Hindlimb muscle (tissue), 1 donor: ENCODE measurements around the gene CREB3L4. TPM values are rescaled to one million over a fixed set of nuclear protein-coding genes. Genes with fewer than 3 reads are reported as not detected.

Source experiments
- DNase-seq: peaks from one replicate; pipeline ENCODE4 v3.0.0-alpha.2; 2013
- polyA plus RNA-seq: library from polyadenylated mRNA; unstranded; fragments of 120-200 nt; gene quantifications from one replicate; pipeline ENCODE4 v1.2.1, GENCODE V29; 2013; ENCODE audit not compliant: insufficient read length

Gene CREB3L4, protein sequence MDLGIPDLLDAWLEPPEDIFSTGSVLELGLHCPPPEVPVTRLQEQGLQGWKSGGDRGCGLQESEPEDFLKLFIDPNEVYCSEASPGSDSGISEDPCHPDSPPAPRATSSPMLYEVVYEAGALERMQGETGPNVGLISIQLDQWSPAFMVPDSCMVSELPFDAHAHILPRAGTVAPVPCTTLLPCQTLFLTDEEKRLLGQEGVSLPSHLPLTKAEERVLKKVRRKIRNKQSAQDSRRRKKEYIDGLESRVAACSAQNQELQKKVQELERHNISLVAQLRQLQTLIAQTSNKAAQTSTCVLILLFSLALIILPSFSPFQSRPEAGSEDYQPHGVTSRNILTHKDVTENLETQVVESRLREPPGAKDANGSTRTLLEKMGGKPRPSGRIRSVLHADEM
- polyA plus RNA-seq, result 16.1 TPM

- DNase-seq, result peak; percentile 96
Observed at GRCh38 chr1:153967107-153967999, at the start of gene CREB3L4. Gene CREB3L4 (plus strand): TSS chr1:153967902. CDS start chr1:153968526, 624 bp downstream.

DNA sequence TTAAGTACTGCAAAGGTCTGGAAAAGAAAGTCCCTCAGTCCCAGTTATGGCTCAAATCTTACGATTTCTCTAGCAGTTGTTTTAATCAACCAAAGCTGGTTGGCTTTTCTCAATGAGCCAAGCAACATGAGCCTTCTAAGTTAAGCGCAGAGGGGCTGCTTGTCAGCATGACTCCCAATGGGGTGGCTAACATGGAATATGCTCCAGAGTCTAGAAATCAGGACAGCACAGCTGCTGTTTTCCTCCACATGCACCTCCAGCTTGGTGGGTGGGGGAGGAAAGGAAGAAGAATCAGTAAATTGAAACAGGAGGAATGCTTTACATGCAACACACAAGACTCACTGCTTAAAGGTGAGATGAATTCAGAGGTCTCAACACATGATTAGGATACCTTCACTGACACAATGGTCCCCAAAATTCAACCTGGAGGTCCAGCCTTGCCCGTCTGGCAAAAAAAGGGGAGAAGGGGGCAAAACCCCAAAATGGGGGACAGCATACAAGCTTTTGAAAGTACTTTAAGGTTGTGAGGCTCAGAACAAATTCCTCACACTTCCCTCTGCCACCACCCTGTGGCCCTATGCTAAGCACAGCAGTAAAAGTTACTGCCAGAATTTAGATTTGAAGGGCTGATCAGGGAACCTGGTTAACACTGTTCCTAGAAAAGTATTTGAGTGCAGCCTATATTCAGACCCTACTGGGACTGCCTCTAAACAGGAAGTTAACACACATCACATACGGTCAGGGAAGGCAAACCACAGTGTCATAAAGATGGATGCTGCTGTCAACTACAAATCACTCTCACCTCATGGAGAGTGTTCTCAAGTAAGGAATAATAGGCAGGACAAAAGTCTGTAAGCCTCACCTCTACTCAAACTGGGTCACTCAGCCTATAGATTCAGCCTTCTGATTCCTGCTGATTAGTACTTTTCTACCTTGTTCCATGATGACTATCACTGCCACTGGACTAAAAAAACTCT lies 47.5 kb upstream of the CREB3L4 start:
- DNase-seq, result no peak

DNA sequence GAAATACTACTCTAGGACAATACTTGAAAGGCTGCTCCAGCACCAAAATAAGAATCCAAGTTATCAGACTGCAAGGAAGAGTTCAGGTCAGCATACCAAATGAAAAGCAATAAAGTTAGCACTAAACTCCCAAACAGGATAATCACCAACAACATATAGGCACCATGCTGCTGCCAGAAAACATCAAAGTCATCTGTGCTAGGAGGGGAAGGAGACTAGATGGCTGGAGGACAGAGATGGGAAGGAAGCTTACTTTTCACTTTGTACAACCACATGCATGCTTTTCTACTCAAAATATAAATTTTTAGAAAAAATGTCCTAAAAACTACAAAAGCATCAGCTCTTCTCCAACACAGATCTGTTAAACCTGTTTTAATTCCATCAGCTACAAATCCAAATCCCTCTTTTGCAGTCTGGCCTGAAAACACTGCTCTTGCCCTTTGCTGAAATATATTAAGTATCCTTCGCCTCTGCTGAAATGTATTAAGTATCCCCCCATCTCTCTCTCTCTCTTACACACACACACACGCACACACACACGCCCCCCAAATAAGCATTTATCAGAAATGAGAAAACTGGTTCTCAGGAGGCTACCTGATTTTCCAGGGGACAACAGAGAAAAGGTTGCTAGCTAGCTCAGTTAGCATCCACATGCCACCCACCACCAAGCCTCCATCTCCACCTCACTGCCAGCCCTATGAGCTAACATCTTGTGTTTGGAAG lies 46.5 kb upstream of the CREB3L4 start:
- no peak for DNase-seq

DNA sequence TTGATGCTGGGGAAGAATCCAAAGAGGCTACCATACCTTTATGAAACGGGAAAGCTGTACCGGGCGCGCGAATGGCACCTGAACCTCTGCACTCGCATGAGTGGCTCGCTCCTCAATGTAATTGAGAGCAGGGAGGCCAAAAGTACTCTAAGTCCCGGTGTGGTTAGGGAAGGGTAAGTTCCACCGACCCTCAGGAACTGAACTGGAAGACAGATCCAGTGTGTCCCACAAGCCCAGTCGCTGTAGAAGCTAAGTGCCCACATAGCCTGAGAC lies 46.0 kb upstream of the CREB3L4 start:
- no peak for DNase-seq

DNA sequence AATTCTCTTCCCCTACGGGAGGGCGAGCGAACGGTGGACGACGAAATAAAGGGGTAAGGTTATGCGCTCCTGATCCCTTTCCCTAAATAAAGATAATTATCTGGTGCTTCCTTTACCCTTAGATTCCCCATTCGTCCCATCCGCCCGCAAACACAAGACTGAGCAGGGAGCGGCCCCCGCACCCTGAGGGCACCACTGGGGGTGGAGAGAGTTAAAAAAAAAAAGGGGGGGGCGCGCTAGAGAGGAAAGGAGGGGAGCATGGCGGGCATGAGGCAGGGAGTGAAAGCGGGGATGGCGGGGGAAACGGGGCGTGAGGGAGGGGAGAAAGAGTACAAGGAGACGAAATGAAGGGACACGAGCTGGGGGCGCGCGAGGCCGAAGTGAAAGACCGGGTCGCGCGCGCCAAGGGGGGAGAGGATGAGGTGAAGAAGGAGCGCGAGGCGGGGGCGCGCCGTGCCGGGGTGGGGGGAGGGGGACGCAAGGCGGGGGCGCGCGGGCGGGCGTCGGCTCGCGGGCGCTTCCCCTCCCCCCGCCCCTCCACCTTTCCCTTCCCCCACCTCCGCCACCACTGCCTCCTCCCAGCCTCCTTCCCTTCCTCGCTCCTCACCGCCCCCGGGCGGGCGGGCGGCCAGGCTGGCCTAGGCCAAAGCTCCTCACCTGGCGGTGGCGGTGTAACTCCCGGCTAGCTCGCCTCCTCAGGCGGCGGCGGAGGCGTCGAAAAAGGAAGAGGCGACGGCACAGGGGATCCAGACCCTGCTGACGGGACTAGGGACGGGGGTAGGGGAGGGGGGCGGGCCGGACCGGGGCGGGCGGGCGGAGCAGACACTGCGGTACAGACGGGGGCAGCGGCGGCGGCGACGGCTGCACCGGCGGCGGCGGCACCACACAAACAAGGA lies 45.4 kb upstream of the CREB3L4 start:
- no peak for DNase-seq

- peak; percentile 99 for DNase-seq
Observed at GRCh38 chr1:153922972-153923925, 44.5 kb upstream of the CREB3L4 start, which contains the start of gene GATAD2B. Gene GATAD2B (minus strand): TSS chr1:153922972. CDS start chr1:153828347, 94,625 bp downstream.

- DNase-seq, result no peak
Observed at GRCh38 chr1:153926405-153926804, 41.3 kb upstream of the CREB3L4 start.

- DNase-seq, result no peak
Observed at GRCh38 chr1:153928245-153928644, 39.5 kb upstream of the CREB3L4 start.

GRCh38 chr1:153928791-153929341 lies 38.8 kb upstream of the CREB3L4 start:
- no peak for DNase-seq

- no peak for DNase-seq
Observed at GRCh38 chr1:153929426-153929825, 38.3 kb upstream of the CREB3L4 start.

DNA sequence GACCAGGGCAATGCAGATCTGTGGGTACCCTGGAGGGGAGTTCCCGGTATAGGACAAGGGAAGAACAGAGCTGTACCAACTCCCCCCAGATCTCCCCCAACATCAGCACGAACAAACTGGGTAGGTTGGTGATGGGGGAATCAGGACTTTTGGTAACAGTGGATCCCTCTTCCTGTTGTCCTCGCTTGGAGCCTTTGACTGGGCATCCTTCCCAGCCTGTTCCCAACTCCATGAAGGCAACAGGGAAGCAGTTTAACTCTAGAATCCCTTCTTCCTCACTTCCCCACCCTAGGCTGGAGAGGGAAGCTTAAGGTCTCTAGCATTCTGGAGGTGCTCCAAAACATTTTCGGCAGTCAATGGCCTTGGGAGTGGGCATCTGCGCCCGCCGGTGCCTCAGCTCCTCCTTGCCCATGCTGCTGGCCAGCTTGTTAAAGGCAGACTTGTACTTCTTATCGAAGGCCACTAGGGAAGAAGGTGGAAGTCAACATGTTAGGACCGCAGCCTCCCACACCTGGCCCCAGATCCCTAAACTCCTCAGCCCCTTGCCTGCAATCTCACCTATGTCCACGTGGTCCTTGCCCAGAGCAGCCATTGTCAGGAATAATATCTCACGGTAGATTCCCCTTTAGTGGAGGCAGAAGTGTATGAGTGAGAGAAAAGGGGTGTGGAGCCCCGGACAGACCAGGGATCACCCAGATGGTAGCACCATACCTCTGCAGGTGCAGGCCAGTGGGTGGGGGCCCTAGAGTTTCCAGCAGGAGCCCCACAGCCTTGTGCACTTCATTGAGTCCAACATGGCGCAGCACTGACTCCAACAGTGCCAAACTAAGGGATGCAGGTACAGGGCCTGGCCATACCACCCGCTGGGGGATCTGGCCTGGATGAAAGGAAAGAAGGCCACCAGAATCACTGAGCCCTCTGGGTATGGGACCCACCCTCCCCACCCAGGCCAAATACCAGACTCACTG lies 37.4 kb upstream of the CREB3L4 start:
- DNase-seq, result no peak

DNA sequence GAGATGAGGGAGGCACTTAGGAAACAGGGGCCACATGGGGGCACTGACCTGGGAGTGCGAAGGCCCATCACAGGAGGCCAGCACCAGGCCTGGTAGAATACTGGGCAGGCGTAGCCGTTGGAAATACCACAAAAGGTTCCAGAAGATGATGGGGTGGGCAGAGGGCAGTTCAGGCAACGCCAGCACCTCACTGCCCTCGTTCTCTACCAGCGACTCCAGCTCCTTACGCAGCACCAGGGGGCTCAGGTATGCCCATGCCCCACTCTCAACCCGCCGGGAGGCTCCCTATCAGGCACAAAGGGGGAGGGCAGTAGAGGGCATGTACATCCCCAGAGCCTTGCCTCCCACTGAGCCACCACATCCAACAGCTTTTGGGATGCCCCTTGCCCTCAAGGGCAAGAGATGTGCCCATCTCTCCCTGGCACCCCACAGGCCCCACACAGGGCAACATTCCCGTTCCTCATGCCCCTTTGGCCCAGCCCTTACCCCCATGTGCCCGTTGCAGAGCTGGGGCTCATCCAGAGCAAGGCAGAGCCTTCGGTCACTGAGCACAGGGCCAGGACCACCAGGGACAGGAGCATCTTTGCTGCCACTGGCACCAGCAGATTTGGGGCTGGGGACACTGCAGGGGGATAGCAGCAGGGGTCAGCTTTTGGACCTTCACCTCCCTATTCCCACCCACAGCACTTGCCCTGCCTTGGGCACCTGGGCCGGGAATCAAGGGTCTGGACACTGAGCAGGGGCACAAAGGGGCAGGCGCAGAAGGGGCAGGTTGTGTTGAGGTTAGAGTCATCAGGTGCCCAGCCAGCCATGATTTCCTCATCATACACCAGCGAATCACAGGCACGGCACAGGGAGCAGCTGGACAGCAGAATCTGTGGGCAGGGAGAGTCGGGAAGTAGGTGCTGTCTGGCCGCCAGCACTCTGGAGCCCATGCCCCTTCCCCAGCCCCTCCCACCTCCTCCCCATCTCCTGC lies 35.3 kb upstream of the CREB3L4 start:
- no peak for DNase-seq

DNA sequence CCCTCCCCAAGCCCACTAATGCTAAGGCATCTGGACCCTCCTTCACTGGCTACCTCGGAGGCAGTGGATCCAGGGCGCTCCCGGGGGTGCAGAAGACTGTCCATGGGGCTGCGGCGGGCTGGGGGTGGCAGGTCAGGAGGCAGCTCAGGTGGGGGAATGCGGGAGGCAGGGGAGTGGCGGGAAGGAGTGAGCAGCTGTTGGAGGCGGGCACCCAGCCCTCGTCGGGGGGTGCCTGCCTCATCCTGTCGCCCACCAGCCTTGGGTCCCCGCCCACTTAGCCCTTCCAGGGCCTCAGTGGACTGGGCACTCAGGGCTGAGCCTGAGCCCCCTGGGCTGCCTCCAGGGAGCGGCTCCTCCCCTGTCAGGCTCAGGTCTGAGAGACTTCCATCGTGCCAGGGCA lies 34.3 kb upstream of the CREB3L4 start:
- no peak for DNase-seq

DNA sequence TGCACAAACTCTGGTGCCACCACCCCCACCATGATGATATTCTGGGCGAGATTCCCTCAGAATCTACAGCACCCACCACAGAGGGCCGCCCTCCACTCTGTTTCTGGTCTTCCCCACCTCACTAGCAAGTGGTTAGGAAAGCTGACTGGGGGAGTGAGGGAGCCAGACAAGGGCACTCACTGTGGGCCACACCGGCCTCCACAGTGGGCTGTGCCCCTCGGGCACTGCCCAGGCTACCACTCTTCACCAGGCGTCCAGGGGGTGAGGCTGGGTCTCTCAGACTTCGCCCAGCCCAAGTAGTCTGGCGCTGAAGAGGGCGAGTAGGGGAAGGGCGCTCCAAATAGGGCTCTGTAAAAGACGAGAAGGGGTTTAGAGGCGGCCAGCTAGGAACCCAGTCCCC lies 33.7 kb upstream of the CREB3L4 start:
- DNase-seq, result no peak

GRCh38 chr1:153934746-153935145 lies 33.0 kb upstream of the CREB3L4 start:
- DNase-seq, result no peak

- no peak for DNase-seq
Observed at GRCh38 chr1:153936011-153936802, 31.5 kb upstream of the CREB3L4 start.
